Measurements from ENCODE around the gene ZBTB4. TPM values are rescaled to one million over a fixed set of nuclear protein-coding genes. Genes with fewer than 3 reads are reported as not detected.

The ZBTB4 gene
- total and polyA plus RNA-seq, 2 experiments from 2014 or later, result 3.6 to 11.2 TPM

DNA sequence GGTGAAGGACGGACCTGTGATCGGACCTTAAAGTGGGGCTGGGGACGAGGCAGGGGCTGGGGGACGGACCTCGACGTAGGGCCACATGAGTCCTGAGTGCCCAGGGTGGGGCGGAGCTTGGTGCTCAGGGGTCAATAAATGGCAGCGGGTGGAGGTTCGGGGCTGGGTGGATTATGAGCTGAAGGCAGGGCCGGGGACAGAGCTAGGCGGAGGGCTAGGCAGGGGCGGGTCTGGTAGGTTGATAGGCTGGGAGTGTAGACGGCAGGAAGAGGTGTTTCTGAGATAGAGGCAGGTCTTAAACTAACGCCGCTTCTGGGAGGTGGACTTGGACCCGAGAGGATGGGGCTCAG is 33.8 kb downstream of the ZBTB4 start:
- Histone ChIP-seq H2AFZ (peak overlapping the region; percentile 97), H3K4me1 (ENCODE audit: insufficient read depth) (peaks cover 41% of the 10 kb centered on the region), H3F3A (replicated peaks; ENCODE audit: low read depth) (peaks cover 34% of the 10 kb centered on the region), H3K4me2 (peak overlapping the region; percentile 99), H3K27me3 (ENCODE audit: insufficient read depth) (peaks cover 38% of the 10 kb centered on the region), H3K27ac (ENCODE audit: low read depth) (peak overlapping the region; percentile 90), H3K79me2 (replicated peaks; ENCODE audit: insufficient read depth) (no peaks in the 10 kb centered on the region), H3K36me3 (ENCODE audit: insufficient read depth) (no peaks in the 10 kb centered on the region), H4K20me1 (replicated peaks; ENCODE audit: insufficient read depth) (0 out of 2 replicates have a peak, but pooled peaks cover 3% of the 10 kb centered on the region), H3K9me2 (ENCODE audit: insufficient read depth) (no peaks in the 10 kb centered on the region), H3K4me3 (peak overlapping the region; percentile 90)
- Mint-ChIP-seq H3K4me3 (peak overlapping the region; percentile 91), H3K27me3 (ENCODE audit: insufficient read depth, low read depth, poor library complexity) (peaks cover 34% of the 10 kb centered on the region), H3K4me1 (peaks cover 34% of the 10 kb centered on the region), H3K9me3 (no peaks in the 10 kb centered on the region; the same call in 2 of the 3 replicates), H3K36me3 (ENCODE audit: low read depth) (peaks cover 12% of the 10 kb centered on the region; the same call in 2 of the 3 replicates), H3K27ac (peak overlapping the region; percentile 96)
- TF ChIP-seq, protein P1, sequence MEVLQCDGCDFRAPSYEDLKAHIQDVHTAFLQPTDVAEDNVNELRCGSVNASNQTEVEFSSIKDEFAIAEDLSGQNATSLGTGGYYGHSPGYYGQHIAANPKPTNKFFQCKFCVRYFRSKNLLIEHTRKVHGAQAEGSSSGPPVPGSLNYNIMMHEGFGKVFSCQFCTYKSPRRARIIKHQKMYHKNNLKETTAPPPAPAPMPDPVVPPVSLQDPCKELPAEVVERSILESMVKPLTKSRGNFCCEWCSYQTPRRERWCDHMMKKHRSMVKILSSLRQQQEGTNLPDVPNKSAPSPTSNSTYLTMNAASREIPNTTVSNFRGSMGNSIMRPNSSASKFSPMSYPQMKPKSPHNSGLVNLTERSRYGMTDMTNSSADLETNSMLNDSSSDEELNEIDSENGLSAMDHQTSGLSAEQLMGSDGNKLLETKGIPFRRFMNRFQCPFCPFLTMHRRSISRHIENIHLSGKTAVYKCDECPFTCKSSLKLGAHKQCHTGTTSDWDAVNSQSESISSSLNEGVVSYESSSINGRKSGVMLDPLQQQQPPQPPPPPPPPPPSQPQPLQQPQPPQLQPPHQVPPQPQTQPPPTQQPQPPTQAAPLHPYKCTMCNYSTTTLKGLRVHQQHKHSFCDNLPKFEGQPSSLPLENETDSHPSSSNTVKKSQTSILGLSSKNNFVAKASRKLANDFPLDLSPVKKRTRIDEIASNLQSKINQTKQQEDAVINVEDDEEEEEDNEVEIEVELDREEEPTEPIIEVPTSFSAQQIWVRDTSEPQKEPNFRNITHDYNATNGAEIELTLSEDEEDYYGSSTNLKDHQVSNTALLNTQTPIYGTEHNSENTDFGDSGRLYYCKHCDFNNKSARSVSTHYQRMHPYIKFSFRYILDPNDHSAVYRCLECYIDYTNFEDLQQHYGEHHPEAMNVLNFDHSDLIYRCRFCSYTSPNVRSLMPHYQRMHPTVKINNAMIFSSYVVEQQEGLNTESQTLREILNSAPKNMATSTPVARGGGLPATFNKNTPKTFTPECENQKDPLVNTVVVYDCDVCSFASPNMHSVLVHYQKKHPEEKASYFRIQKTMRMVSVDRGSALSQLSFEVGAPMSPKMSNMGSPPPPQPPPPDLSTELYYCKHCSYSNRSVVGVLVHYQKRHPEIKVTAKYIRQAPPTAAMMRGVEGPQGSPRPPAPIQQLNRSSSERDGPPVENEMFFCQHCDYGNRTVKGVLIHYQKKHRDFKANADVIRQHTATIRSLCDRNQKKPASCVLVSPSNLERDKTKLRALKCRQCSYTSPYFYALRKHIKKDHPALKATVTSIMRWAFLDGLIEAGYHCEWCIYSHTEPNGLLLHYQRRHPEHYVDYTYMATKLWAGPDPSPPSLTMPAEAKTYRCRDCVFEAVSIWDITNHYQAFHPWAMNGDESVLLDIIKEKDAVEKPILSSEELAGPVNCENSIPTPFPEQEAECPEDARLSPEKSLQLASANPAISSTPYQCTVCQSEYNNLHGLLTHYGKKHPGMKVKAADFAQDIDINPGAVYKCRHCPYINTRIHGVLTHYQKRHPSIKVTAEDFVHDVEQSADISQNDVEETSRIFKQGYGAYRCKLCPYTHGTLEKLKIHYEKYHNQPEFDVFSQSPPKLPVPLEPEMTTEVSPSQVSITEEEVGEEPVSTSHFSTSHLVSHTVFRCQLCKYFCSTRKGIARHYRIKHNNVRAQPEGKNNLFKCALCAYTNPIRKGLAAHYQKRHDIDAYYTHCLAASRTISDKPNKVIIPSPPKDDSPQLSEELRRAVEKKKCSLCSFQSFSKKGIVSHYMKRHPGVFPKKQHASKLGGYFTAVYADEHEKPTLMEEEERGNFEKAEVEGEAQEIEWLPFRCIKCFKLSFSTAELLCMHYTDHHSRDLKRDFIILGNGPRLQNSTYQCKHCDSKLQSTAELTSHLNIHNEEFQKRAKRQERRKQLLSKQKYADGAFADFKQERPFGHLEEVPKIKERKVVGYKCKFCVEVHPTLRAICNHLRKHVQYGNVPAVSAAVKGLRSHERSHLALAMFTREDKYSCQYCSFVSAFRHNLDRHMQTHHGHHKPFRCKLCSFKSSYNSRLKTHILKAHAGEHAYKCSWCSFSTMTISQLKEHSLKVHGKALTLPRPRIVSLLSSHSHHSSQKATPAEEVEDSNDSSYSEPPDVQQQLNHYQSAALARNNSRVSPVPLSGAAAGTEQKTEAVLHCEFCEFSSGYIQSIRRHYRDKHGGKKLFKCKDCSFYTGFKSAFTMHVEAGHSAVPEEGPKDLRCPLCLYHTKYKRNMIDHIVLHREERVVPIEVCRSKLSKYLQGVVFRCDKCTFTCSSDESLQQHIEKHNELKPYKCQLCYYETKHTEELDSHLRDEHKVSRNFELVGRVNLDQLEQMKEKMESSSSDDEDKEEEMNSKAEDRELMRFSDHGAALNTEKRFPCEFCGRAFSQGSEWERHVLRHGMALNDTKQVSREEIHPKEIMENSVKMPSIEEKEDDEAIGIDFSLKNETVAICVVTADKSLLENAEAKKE (CRISPR knock-in tag; IDR thresholded peaks at IDR 0.05), result no peak
- TF ChIP-seq ZNF331 (CRISPR knock-in tag; IDR thresholded peaks at IDR 0.05; ENCODE audit: low read depth) (no peak), EZH2 (IDR thresholded peaks at IDR 0.05; ENCODE audit: low read depth, unreplicated experiment) (no peak), JUNB (IDR thresholded peaks at IDR 0.05; ENCODE audit: unreplicated experiment) (no peak), ZNF114 (CRISPR knock-in tag; IDR thresholded peaks at IDR 0.05) (no peak), STAT1 (IDR thresholded peaks at IDR 0.05; ENCODE audit: unreplicated experiment) (no peak), NANOG (IDR thresholded peaks at IDR 0.05; ENCODE audit: borderline replicate concordance) (no peak), CREB1 (CRISPR knock-in tag; IDR thresholded peaks at IDR 0.05; ENCODE audit: low read depth) (no peak)
- TF ChIP-seq, protein P2, sequence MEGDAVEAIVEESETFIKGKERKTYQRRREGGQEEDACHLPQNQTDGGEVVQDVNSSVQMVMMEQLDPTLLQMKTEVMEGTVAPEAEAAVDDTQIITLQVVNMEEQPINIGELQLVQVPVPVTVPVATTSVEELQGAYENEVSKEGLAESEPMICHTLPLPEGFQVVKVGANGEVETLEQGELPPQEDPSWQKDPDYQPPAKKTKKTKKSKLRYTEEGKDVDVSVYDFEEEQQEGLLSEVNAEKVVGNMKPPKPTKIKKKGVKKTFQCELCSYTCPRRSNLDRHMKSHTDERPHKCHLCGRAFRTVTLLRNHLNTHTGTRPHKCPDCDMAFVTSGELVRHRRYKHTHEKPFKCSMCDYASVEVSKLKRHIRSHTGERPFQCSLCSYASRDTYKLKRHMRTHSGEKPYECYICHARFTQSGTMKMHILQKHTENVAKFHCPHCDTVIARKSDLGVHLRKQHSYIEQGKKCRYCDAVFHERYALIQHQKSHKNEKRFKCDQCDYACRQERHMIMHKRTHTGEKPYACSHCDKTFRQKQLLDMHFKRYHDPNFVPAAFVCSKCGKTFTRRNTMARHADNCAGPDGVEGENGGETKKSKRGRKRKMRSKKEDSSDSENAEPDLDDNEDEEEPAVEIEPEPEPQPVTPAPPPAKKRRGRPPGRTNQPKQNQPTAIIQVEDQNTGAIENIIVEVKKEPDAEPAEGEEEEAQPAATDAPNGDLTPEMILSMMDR (conservative IDR thresholded peaks at IDR 0.05; ENCODE audit: low read depth in 2 of 2), result no peak
- TF ChIP-seq, protein P3, sequence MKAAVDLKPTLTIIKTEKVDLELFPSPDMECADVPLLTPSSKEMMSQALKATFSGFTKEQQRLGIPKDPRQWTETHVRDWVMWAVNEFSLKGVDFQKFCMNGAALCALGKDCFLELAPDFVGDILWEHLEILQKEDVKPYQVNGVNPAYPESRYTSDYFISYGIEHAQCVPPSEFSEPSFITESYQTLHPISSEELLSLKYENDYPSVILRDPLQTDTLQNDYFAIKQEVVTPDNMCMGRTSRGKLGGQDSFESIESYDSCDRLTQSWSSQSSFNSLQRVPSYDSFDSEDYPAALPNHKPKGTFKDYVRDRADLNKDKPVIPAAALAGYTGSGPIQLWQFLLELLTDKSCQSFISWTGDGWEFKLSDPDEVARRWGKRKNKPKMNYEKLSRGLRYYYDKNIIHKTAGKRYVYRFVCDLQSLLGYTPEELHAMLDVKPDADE (IDR thresholded peaks at IDR 0.05), result no peak
- peak; percentile 94 for DNase-seq (ENCODE audit: low spot score)
- peak; percentile 83 for ATAC-seq
